ENCODE data around the gene UBE3D.
"Not testable (repeated sequence)": the region's sequence is repeated elsewhere in the genome, so short reads cannot be mapped to it uniquely, and the experiment has no call there.

Gene UBE3D

GRCh38 chr6:82979657-82980056, 86.0 kb downstream of the UBE3D start:
- DNase-seq (ENCODE audit: low read depth in 1 of 2, low spot score in 1 of 2) = no peak

GRCh38 chr6:82978362-82978945, 87.2 kb downstream of the UBE3D start:
- DNase-seq (ENCODE audit: low read depth in 1 of 2, low spot score in 1 of 2) = no peak

GRCh38 chr6:82976179-82976578, 89.5 kb downstream of the UBE3D start:
- DNase-seq (ENCODE audit: low read depth in 1 of 2, low spot score in 1 of 2) = no peak

- DNase-seq (ENCODE audit: low read depth in 1 of 2, low spot score in 1 of 2) = no peak
Observed at GRCh38 chr6:82971877-82972460, 93.7 kb downstream of the UBE3D start.

- DNase-seq (ENCODE audit: low read depth in 1 of 2, low spot score in 1 of 2) = no peak
Observed at GRCh38 chr6:82970839-82971238, 94.8 kb downstream of the UBE3D start.

- DNase-seq (ENCODE audit: low read depth in 1 of 2, low spot score in 1 of 2) = no peak
Observed at GRCh38 chr6:82968708-82969107, 96.9 kb downstream of the UBE3D start.

GRCh38 chr6:82963191-82963925, 102.3 kb downstream of the UBE3D start:
- no peak for DNase-seq (ENCODE audit: low read depth in 1 of 2, low spot score in 1 of 2)

GRCh38 chr6:82959385-82959941, 106.2 kb downstream of the UBE3D start:
- DNase-seq (ENCODE audit: low read depth in 1 of 2, low spot score in 1 of 2) = no peak

- DNase-seq (ENCODE audit: low read depth in 1 of 2, low spot score in 1 of 2) = no peak
Observed at GRCh38 chr6:82958551-82958950, 107.1 kb downstream of the UBE3D start.

- no peak for DNase-seq (ENCODE audit: low read depth in 1 of 2, low spot score in 1 of 2)
Observed at GRCh38 chr6:82957868-82958245, 107.8 kb downstream of the UBE3D start.

- DNase-seq (ENCODE audit: low read depth in 1 of 2, low spot score in 1 of 2) = no peak
Observed at GRCh38 chr6:82957171-82957867, 108.3 kb downstream of the UBE3D start.

GRCh38 chr6:82955841-82956240, 109.8 kb downstream of the UBE3D start:
- DNase-seq (ENCODE audit: low read depth in 1 of 2, low spot score in 1 of 2) = no peak

GRCh38 chr6:82954937-82955577, 110.6 kb downstream of the UBE3D start:
- no peak for DNase-seq (ENCODE audit: low read depth in 1 of 2, low spot score in 1 of 2)

- no peak for DNase-seq (ENCODE audit: low read depth in 1 of 2, low spot score in 1 of 2)
Observed at GRCh38 chr6:82954356-82954755, 111.3 kb downstream of the UBE3D start.

- DNase-seq (ENCODE audit: low read depth in 1 of 2, low spot score in 1 of 2) = no peak
Observed at GRCh38 chr6:82953871-82954270, 111.8 kb downstream of the UBE3D start.

- no peak for DNase-seq (ENCODE audit: low read depth in 1 of 2, low spot score in 1 of 2)
Observed at GRCh38 chr6:82951935-82952334, 113.7 kb downstream of the UBE3D start.

- no peak for DNase-seq (ENCODE audit: low read depth in 1 of 2, low spot score in 1 of 2)
Observed at GRCh38 chr6:82951389-82951788, 114.3 kb downstream of the UBE3D start.

- not testable (repeated sequence) for DNase-seq (ENCODE audit: low read depth in 1 of 2, low spot score in 1 of 2)
Observed at GRCh38 chr6:82930915-82931314, 134.7 kb downstream of the UBE3D start.

- DNase-seq (ENCODE audit: low read depth in 1 of 2, low spot score in 1 of 2) = no peak
Observed at GRCh38 chr6:82924799-82925535, 140.7 kb downstream of the UBE3D start.

- no peak for DNase-seq (ENCODE audit: low read depth in 1 of 2, low spot score in 1 of 2)
Observed at GRCh38 chr6:82921258-82921657, 144.4 kb downstream of the UBE3D start.
